Activated CD4-positive, alpha-beta T cell treated with anti-CD3 and anti-CD28 coated beads, Interleukin-2, amount 10 ng/mL, durations not matched to agents 24 days and 14 days (primary cell): ENCODE measurements around the gene EEF1AKMT4. TPM values are rescaled to one million over a fixed set of nuclear protein-coding genes. Genes with fewer than 3 reads are reported as not detected.

ENCODE experiments used
- DNase-seq: peaks from one replicate; pipeline ENCODE4 v3.0.0; 2022
- H3K27ac Mint-ChIP-seq: one replicate; pipeline ENCODE4 v1.8.0; 2022; ENCODE audit warnings: mild to moderate bottlenecking, mixed read lengths
- H3K27me3 Mint-ChIP-seq: one replicate; pipeline ENCODE4 v1.8.0; 2022; ENCODE audit warnings: mixed read lengths
- H3K36me3 Mint-ChIP-seq: one replicate; pipeline ENCODE4 v1.8.0; 2022; ENCODE audit warnings: low read depth, mild to moderate bottlenecking, mixed read lengths
- H3K4me1 Mint-ChIP-seq: one replicate; pipeline ENCODE4 v1.8.0; 2021; ENCODE audit warnings: mixed read lengths
- H3K4me3 Mint-ChIP-seq: one replicate; pipeline ENCODE4 v1.8.0; 2022; ENCODE audit warnings: mild to moderate bottlenecking, moderate library complexity, mixed read lengths
- H3K9me3 Mint-ChIP-seq: one replicate; pipeline ENCODE4 v1.8.0; 2021; ENCODE audit warnings: mixed read lengths
- intact Hi-C: fragments of 100-400 bp; cut with micrococcal nuclease; formaldehyde crosslinking; loops from one replicate; pipeline ENCODE4 v1.15.1; 2023
- total RNA-seq: library from RNA; stranded (reverse); gene quantifications from 2 replicates; pipeline ENCODE4 v1.2.3, GENCODE V29; 2022

The EEF1AKMT4 gene
- total RNA-seq, 1 donor from 2014 or later, result 14.3 TPM

GRCh38 chr3:184290331-184290730 lies 40.9 kb downstream of the EEF1AKMT4 start:
- no peaks in the 10 kb centered on the region for H3K36me3 Mint-ChIP-seq
- H3K4me1 Mint-ChIP-seq, result peaks cover 5% of the 10 kb centered on the region
- intact Hi-C loops, result no loop called here
- H3K9me3 Mint-ChIP-seq, result no peaks in the 10 kb centered on the region
- peaks cover 19% of the 10 kb centered on the region for H3K27me3 Mint-ChIP-seq
- H3K27ac Mint-ChIP-seq, result no peak overlapping the region
- no peak overlapping the region for H3K4me3 Mint-ChIP-seq
- DNase-seq, result no peak

DNA sequence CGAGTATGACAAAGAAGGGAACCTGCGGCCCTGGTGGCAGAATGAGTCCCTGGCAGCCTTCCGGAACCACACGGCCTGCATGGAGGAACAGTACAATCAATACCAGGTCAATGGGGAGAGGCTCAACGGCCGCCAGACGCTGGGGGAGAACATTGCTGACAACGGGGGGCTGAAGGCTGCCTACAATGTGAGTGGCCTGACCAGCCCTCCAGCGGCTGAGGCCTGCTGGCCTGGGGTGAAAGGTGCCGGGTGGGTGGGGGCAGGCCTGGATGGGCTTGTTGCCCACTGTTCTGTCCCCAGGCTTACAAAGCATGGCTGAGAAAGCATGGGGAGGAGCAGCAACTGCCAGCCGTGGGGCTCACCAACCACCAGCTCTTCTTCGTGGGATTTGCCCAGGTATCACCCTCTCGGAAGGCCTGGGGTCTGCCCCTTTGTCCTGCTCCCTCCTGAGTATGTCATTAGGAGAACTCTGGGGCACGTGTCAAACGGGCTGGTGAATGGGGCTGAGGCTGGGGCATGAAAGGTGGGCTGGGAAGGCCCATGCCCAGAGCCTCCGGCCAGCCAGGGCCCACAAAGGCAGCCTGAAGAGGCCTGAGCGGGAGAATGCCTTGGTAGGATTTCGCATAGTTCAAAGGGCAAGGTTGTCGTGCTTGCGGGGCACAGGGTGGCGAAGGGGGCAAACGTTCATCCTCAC lies 41.7 kb downstream of the EEF1AKMT4 start:
- H3K4me3 Mint-ChIP-seq, result no peak overlapping the region
- DNase-seq, result no peak
- no peak overlapping the region for H3K27ac Mint-ChIP-seq
- intact Hi-C loops, result no loop called here
- H3K27me3 Mint-ChIP-seq, result peaks cover 14% of the 10 kb centered on the region
- H3K36me3 Mint-ChIP-seq, result no peaks in the 10 kb centered on the region
- no peaks in the 10 kb centered on the region for H3K9me3 Mint-ChIP-seq
- peaks cover 5% of the 10 kb centered on the region for H3K4me1 Mint-ChIP-seq

DNA sequence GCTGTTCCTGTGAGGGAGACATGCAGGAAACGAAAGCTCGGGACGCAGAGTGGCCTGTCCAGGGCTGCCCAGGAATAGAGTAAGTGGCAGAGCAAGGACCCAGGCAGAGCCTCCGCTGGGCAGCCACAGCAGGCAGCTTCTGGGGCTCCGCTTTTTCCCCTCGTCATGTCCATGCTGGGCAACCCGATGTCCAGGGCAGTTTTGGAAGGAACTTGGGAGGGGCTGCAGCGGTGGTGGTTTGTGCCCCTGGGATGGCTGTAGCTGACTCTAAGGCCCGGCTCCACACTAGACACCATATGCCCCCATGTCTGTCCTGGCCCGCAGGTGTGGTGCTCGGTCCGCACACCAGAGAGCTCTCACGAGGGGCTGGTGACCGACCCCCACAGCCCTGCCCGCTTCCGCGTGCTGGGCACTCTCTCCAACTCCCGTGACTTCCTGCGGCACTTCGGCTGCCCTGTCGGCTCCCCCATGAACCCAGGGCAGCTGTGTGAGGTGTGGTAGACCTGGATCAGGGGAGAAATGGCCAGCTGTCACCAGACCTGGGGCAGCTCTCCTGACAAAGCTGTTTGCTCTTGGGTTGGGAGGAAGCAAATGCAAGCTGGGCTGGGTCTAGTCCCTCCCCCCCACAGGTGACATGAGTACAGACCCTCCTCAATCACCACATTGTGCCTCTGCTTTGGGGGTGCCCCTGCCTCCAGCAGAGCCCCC lies 42.4 kb downstream of the EEF1AKMT4 start:
- peaks cover 5% of the 10 kb centered on the region for H3K4me1 Mint-ChIP-seq
- H3K9me3 Mint-ChIP-seq, result no peaks in the 10 kb centered on the region
- intact Hi-C loops, result no loop called here
- no peak overlapping the region for H3K4me3 Mint-ChIP-seq
- H3K27ac Mint-ChIP-seq, result no peak overlapping the region
- DNase-seq, result no peak
- peaks cover 13% of the 10 kb centered on the region for H3K27me3 Mint-ChIP-seq
- no peaks in the 10 kb centered on the region for H3K36me3 Mint-ChIP-seq

- intact Hi-C loops, result no loop called here
- no peak overlapping the region for H3K4me3 Mint-ChIP-seq
- H3K4me1 Mint-ChIP-seq, result peaks cover 18% of the 10 kb centered on the region
- peaks cover 7% of the 10 kb centered on the region for H3K27me3 Mint-ChIP-seq
- peaks cover 14% of the 10 kb centered on the region for H3K36me3 Mint-ChIP-seq
- H3K27ac Mint-ChIP-seq, result no peak overlapping the region
- H3K9me3 Mint-ChIP-seq, result no peaks in the 10 kb centered on the region
- no peak for DNase-seq
These were observed 46.3 kb downstream of the EEF1AKMT4 start for GRCh38 chr3:184295771-184296170.

- peaks cover 18% of the 10 kb centered on the region for H3K4me1 Mint-ChIP-seq
- no peak overlapping the region for H3K27ac Mint-ChIP-seq
- H3K4me3 Mint-ChIP-seq, result peak overlapping the region; percentile 99
- no peak for DNase-seq
- no peaks in the 10 kb centered on the region for H3K9me3 Mint-ChIP-seq
- intact Hi-C loops, result no loop called here
- peaks cover 21% of the 10 kb centered on the region for H3K36me3 Mint-ChIP-seq
- H3K27me3 Mint-ChIP-seq, result peaks cover 7% of the 10 kb centered on the region
These were observed 47.1 kb downstream of the EEF1AKMT4 start for GRCh38 chr3:184296616-184297015.

GRCh38 chr3:184298759-184299487 lies 49.5 kb downstream of the EEF1AKMT4 start, which contains the start of gene PSMD2:
Gene PSMD2 (plus strand): TSS chr3:184299241. CDS start chr3:184299267, 26 bp downstream.
- DNase-seq, result peak; percentile 98
- H3K4me3 Mint-ChIP-seq, result peak within 1 kb of the TSS; percentile 99
- intact Hi-C loops, result loop anchor here (1.0 to 2.0 kb wide), 7 partner anchors 15 to 282 kb away; partner anchors contain the start of genes ABCC5, ABCF3, AP2M1 and EEF1AKMT4
- peaks cover 44% of the 10 kb centered on the region for H3K36me3 Mint-ChIP-seq
- H3K4me1 Mint-ChIP-seq, result peaks cover 20% of the 10 kb centered on the region
- no peaks in the 10 kb centered on the region for H3K9me3 Mint-ChIP-seq
- peaks cover 6% of the 10 kb centered on the region for H3K27me3 Mint-ChIP-seq
- H3K27ac Mint-ChIP-seq, result peak within 1 kb of the TSS; percentile 90

DNA sequence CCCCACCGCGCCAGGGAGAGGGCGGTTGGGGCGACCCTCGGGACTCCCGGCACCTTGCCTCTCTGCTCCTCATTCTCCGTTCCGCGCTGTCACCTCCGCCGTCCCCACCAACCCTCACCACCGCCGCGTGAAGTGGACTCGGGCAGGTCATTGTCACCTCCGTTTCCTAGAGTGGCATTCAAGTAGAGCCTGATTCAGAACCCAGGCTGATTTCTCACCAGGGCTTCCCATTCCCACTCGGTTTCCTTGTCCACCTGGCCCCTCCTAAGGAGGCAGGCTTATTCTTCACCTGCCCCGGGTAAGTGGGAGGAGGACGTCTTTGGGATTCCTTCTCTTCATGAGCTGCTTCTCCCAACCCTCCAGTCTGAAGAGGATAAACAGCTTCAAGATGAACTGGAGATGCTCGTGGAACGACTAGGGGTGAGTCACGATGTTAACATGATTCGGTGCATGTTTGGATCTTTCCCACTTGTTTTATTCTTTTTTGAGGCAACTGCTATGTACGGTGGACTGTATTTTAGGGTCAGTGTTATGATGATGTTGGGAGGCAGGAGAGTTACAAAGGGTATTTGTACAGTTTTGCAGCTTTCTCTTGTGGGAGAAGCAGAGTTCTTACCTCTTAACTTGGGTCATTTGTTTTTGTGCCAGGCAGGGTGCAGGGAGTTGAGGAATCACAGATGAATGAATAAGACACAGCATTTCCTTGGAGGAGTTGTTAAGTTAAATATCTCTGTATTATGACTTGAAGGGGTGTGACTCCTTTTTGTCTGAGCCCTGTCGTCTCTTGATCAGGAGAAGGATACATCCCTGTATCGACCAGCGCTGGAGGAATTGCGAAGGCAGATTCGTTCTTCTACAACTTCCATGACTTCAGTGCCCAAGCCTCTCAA lies 50.3 kb downstream of the EEF1AKMT4 start:
- intact Hi-C loops, result loop anchor here (1.0 to 2.0 kb wide), 7 partner anchors 15 to 282 kb away; partner anchors contain the start of genes ABCC5, ABCF3, AP2M1 and EEF1AKMT4
- peaks cover 52% of the 10 kb centered on the region for H3K36me3 Mint-ChIP-seq
- peak overlapping the region; percentile 99 for H3K4me3 Mint-ChIP-seq
- no peaks in the 10 kb centered on the region for H3K9me3 Mint-ChIP-seq
- peak overlapping the region; percentile 90 for H3K27ac Mint-ChIP-seq
- H3K4me1 Mint-ChIP-seq, result peaks cover 20% of the 10 kb centered on the region
- peaks cover 3% of the 10 kb centered on the region for H3K27me3 Mint-ChIP-seq
- DNase-seq, result no peak

- Mint-ChIP-seq H3K4me1 (peaks cover 20% of the 10 kb centered on the region), H3K36me3 (peaks cover 54% of the 10 kb centered on the region), H3K27ac (no peak overlapping the region), H3K27me3 (peaks cover 1% of the 10 kb centered on the region), H3K4me3 (peak overlapping the region; percentile 99), H3K9me3 (no peaks in the 10 kb centered on the region)
- DNase-seq, result no peak
- intact Hi-C loops, result no loop called here
These were observed 50.9 kb downstream of the EEF1AKMT4 start for GRCh38 chr3:184300378-184300720.

DNA sequence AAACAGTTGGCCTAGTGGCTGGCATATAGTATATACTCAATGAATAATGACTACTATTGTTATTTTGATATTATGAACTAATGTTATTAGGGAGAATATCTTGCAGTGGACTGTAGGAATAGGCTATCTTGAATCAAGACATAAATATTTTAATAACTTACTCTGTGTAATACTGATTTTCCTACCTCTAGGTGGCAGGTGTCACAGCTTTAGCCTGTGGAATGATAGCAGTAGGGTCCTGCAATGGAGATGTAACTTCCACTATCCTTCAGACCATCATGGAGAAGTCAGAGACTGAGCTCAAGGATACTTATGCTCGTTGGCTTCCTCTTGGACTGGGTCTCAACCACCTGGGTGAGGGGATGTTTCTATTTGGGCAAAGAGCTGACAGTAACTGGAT lies 56.1 kb downstream of the EEF1AKMT4 start:
- Mint-ChIP-seq H3K4me3 (no peak overlapping the region), H3K27me3 (no peaks in the 10 kb centered on the region), H3K27ac (no peak overlapping the region), H3K9me3 (no peaks in the 10 kb centered on the region), H3K36me3 (peaks cover 84% of the 10 kb centered on the region), H3K4me1 (peaks cover 6% of the 10 kb centered on the region)
- intact Hi-C loops, result no loop called here
- no peak for DNase-seq

GRCh38 chr3:184306341-184306972 lies 57.0 kb downstream of the EEF1AKMT4 start:
- Mint-ChIP-seq H3K27me3 (no peaks in the 10 kb centered on the region), H3K36me3 (peaks cover 77% of the 10 kb centered on the region), H3K9me3 (no peaks in the 10 kb centered on the region), H3K27ac (no peak overlapping the region), H3K4me1 (peaks cover 6% of the 10 kb centered on the region), H3K4me3 (no peak overlapping the region)
- DNase-seq, result no peak
- intact Hi-C loops, result no loop called here

GRCh38 chr3:184307915-184308314 lies 58.4 kb downstream of the EEF1AKMT4 start:
- no peak for DNase-seq
- Mint-ChIP-seq H3K36me3 (peaks cover 63% of the 10 kb centered on the region), H3K4me1 (peaks cover 4% of the 10 kb centered on the region), H3K27ac (no peak overlapping the region), H3K27me3 (no peaks in the 10 kb centered on the region), H3K9me3 (no peaks in the 10 kb centered on the region), H3K4me3 (no peak overlapping the region)
- intact Hi-C loops, result no loop called here
